GM21528 (cell line): ENCODE results near the gene ARHGEF12.

Source experiments
- ATAC-seq: cut with Tn5 transposase; IDR thresholded peaks from one replicate; pipeline ENCODE4 v1.9.1; 2021; ENCODE audit warnings: mild to moderate bottlenecking, moderate library complexity; ENCODE audit not compliant: unreplicated experiment, low FRiP score

ARHGEF12 gene

GRCh38 chr11:120512739-120513435, 176.7 kb downstream of the ARHGEF12 start:
- no peak for ATAC-seq

- ATAC-seq = no peak
Measured at GRCh38 chr11:120513436-120514315, 177.5 kb downstream of the ARHGEF12 start.

- ATAC-seq = no peak
Measured at GRCh38 chr11:120514541-120515121, 178.4 kb downstream of the ARHGEF12 start.

GRCh38 chr11:120515186-120515723, 179.0 kb downstream of the ARHGEF12 start:
- no peak for ATAC-seq

- no peak for ATAC-seq
Measured at GRCh38 chr11:120516461-120517389, 180.5 kb downstream of the ARHGEF12 start.

- ATAC-seq = no peak
Measured at GRCh38 chr11:120517390-120517761, 181.2 kb downstream of the ARHGEF12 start.

GRCh38 chr11:120517801-120518291, 181.6 kb downstream of the ARHGEF12 start:
- ATAC-seq = no peak

GRCh38 chr11:120518356-120518755, 182.1 kb downstream of the ARHGEF12 start:
- ATAC-seq = no peak

GRCh38 chr11:120519474-120519873, 183.3 kb downstream of the ARHGEF12 start:
- ATAC-seq = no peak

GRCh38 chr11:120520091-120520822, 184.0 kb downstream of the ARHGEF12 start:
- ATAC-seq = no peak

GRCh38 chr11:120521176-120521575, 185.0 kb downstream of the ARHGEF12 start:
- no peak for ATAC-seq

- ATAC-seq = no peak
Measured at GRCh38 chr11:120522021-120522420, 185.8 kb downstream of the ARHGEF12 start.

- ATAC-seq = no peak
Measured at GRCh38 chr11:120522736-120523135, 186.5 kb downstream of the ARHGEF12 start.

GRCh38 chr11:120523196-120523595, 187.0 kb downstream of the ARHGEF12 start:
- ATAC-seq = no peak

- no peak for ATAC-seq
Measured at GRCh38 chr11:120524536-120525085, 188.4 kb downstream of the ARHGEF12 start.

- ATAC-seq = no peak
Measured at GRCh38 chr11:120525261-120526171, 189.3 kb downstream of the ARHGEF12 start.

GRCh38 chr11:120526241-120526640, 190.0 kb downstream of the ARHGEF12 start:
- no peak for ATAC-seq
